ENCODE results near the gene C3orf18. TPM values are rescaled to one million over a fixed set of nuclear protein-coding genes. Genes with fewer than 3 reads are reported as not detected.

C3orf18 gene
- total RNA-seq, 1 experiment from 2014 or later: 7.1 TPM

DNA sequence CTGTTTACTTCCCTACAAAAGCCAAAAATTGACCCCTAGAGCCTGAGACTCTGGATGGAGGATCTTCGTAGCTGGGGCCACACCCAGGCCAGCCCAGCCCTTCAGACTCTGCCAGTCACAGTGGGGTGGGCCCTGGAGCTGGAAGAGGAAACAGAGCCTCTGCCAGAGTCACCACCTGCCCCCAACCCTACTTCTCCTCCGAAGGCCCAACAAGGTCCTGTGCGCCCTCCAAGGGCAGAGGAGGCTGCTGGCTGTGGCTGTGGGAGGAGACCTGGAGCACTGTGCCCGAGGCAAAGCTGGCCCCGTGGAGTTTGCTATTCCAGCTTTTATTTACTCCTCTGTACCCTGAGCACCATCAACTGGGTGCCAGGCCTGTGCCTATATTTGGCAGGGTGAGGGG is 25.0 kb upstream of the C3orf18 start:
- no peak overlapping the region for H3K23ac ChIP-seq (ENCODE audit: insufficient read length, low read depth, low read length)
- Mint-ChIP-seq H3K36me3 (ENCODE audit: insufficient read depth in 1 of 3, low read depth in 3 of 3) (no peaks in the 10 kb centered on the region), H3K27ac (no peak overlapping the region), H3K4me1 (peaks cover 0 to 3% of the 10 kb centered on the region in 2 experiments; a peak in 1 of 4 replicates), H3K9me3 (no peaks in the 10 kb centered on the region), H3K4me3 (no peak overlapping the region), H3K27me3 (ENCODE audit: low read depth) (peaks cover 23% of the 10 kb centered on the region)
- H3T11ph ChIP-seq (ENCODE audit: low read length): no peak overlapping the region
- no peaks in the 10 kb centered on the region for H3K9me3 ChIP-seq (ENCODE audit: control insufficient read depth, low read depth, low read length)
- H4K5ac ChIP-seq (ENCODE audit: insufficient read length, low read depth, low read length): no peak overlapping the region
- no peak overlapping the region for H2AFZ ChIP-seq (ENCODE audit: low read length)
- H3K9ac ChIP-seq (ENCODE audit: extremely low read depth, insufficient read length, low read length): no peak overlapping the region
- no peak overlapping the region for H3K4me2 ChIP-seq (ENCODE audit: insufficient read depth, insufficient read length, low read length)
- H4K91ac ChIP-seq (ENCODE audit: insufficient read length, low read depth, low read length): no peak overlapping the region
- no peaks in the 10 kb centered on the region for H3K79me1 ChIP-seq (ENCODE audit: insufficient read depth, low read depth, low read length, poor library complexity, severe bottlenecking)
- no peak overlapping the region for H3K4ac ChIP-seq (ENCODE audit: low read depth, low read length)
- H4K8ac ChIP-seq (replicated peaks; ENCODE audit: insufficient read length, low read depth, low read length): no peak overlapping the region
- H4K20me1 ChIP-seq (ENCODE audit: control insufficient read depth, insufficient read depth, insufficient read length): no peaks in the 10 kb centered on the region
- H3K4me1 ChIP-seq (ENCODE audit: insufficient read depth, low read length): no peaks in the 10 kb centered on the region
- H2BK12ac ChIP-seq (ENCODE audit: insufficient read length, low read depth, low read length): no peak overlapping the region
- no peak overlapping the region for H3K18ac ChIP-seq (ENCODE audit: insufficient read length, low read depth, low read length)
- no peak overlapping the region for H2BK15ac ChIP-seq (ENCODE audit: low read depth, low read length)
- TF ChIP-seq, protein P1, sequence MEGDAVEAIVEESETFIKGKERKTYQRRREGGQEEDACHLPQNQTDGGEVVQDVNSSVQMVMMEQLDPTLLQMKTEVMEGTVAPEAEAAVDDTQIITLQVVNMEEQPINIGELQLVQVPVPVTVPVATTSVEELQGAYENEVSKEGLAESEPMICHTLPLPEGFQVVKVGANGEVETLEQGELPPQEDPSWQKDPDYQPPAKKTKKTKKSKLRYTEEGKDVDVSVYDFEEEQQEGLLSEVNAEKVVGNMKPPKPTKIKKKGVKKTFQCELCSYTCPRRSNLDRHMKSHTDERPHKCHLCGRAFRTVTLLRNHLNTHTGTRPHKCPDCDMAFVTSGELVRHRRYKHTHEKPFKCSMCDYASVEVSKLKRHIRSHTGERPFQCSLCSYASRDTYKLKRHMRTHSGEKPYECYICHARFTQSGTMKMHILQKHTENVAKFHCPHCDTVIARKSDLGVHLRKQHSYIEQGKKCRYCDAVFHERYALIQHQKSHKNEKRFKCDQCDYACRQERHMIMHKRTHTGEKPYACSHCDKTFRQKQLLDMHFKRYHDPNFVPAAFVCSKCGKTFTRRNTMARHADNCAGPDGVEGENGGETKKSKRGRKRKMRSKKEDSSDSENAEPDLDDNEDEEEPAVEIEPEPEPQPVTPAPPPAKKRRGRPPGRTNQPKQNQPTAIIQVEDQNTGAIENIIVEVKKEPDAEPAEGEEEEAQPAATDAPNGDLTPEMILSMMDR (conservative IDR thresholded peaks at IDR 0.05): no peak
- no peaks in the 10 kb centered on the region for H3K23me2 ChIP-seq (ENCODE audit: insufficient read length, low read depth, low read length, poor library complexity, severe bottlenecking)
- H3K14ac ChIP-seq (ENCODE audit: insufficient read depth, low read length): no peak overlapping the region
- no peak overlapping the region for H3K56ac ChIP-seq (ENCODE audit: insufficient read length, low read depth, low read length)
- H2BK20ac ChIP-seq (ENCODE audit: low read depth, low read length, poor library complexity, severe bottlenecking): no peak overlapping the region
- no peaks in the 10 kb centered on the region for H3K27me3 ChIP-seq (ENCODE audit: insufficient read depth, low read length)
- no peak overlapping the region for H3K27ac ChIP-seq (ENCODE audit: insufficient read length, low read depth, low read length)
- H2BK120ac ChIP-seq (ENCODE audit: low read depth, low read length, poor library complexity, severe bottlenecking): no peak overlapping the region
- no peak overlapping the region for H2BK5ac ChIP-seq (ENCODE audit: insufficient read length, low read length)
- H3K79me2 ChIP-seq (ENCODE audit: insufficient read depth, low read length): no peaks in the 10 kb centered on the region
- no peak overlapping the region for H2AK5ac ChIP-seq (ENCODE audit: insufficient read length, low read length)
- DNase-seq: no peak
- WGBS (ENCODE audit: extremely low coverage, insufficient read length, low lambda C conversion rate): no CpG with 5 or more reads among the region's 5 CpGs

All from H9 (cell line).